ENCODE results near the gene CCIN.
A peak's percentile ranks its signal among the peaks of the same experiment; 100 is the strongest.

DNA sequence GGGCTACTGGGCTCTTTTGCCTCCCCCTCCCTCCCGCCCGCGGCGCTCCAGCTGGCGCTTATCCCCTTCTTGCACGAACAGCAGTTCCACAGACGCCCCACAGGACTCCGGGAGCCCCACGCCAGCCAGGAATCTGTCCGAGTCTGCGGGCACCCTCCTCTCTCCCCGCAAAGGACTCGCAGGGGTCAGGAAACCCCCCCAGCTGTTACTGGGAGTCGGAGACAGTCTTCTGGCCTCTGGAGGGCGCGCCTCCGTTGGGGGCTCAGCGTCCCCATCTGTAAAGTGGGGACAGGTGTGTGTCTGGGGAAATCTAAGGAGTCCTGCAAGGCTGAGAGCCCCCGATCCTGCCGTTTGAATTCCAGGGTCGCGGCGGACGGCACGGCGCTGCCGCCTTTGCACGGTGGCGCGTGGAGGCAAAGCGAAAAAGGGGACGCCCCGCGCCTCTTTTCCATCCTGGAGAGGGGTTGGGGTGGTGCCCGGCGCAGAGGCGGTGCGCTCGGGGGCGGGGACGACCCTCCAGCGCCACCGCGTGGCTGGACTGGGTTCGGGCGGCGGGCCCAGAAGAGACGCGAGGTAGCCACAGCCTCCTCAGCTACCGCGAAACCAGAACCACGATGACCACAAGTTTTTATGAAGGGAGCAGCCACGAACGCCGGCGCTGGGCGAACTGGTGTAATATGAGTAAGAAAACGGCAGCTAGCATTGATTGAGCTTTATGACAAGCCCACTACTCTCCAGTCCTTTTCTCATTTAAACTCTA lies 2.8 kb upstream of the CCIN start:
- TF ChIP-seq ETV6 (CRISPR knock-in tag; IDR thresholded peaks at IDR 0.05) (no peak), ELF4 (CRISPR knock-in tag; IDR thresholded peaks at IDR 0.05; ENCODE audit: low read depth) (no peak), CTCF (IDR thresholded peaks at IDR 0.05) (peak; percentile 86), ZNF396 (CRISPR knock-in tag; IDR thresholded peaks at IDR 0.05; ENCODE audit: borderline replicate concordance) (no peak), MAX (CRISPR knock-in tag; IDR thresholded peaks at IDR 0.05) (peak; percentile 56), EMX1 (CRISPR knock-in tag; IDR thresholded peaks at IDR 0.05) (no peak), ATF2 (CRISPR knock-in tag; IDR thresholded peaks at IDR 0.05; ENCODE audit: borderline replicate concordance, low read depth) (no peak)
